WTC11 (cell line): ENCODE results near the gene LRRC1. TPM values are rescaled to one million over a fixed set of nuclear protein-coding genes. Genes with fewer than 3 reads are reported as not detected.
A peak's percentile ranks its signal among the peaks of the same experiment; 100 is the strongest.

ENCODE experiments used
- ATAC-seq: fragments of 200-7000 bp; cut with Tn5 transposase; 2 replicates; pipeline ENCODE4 v1.10.0; 2021; ENCODE audit warnings: mild to moderate bottlenecking, moderate library complexity
- CTCF ChIA-PET: fragments of 300-600 bp; sonication (Branson Sonifier 250); formaldehyde crosslinking; loops from one replicate; lab custom pipeline; 2021; ENCODE audit warnings: antibody characterized with exemption; lab: Charles Lee
- POLR2A ChIA-PET: fragments of 350-600 bp; sonication (Branson Sonifier 250); formaldehyde crosslinking; loops from one replicate; lab custom pipeline; 2021; ENCODE audit warnings: antibody characterized with exemption; lab: Charles Lee
- DNase-seq: peaks from one replicate; pipeline ENCODE4 v3.0.0; 2021; ENCODE audit warnings: low spot score
- H3K27ac Mint-ChIP-seq: 2 replicates; pipeline ENCODE4 v1.8.0; 2021; ENCODE audit warnings: mixed read lengths
- H3K27me3 Mint-ChIP-seq: 2 replicates; pipeline ENCODE4 v1.8.0; 2021; ENCODE audit warnings: low read depth, mild to moderate bottlenecking, moderate library complexity, mixed read lengths
- H3K36me3 Mint-ChIP-seq: 2 replicates; pipeline ENCODE4 v1.8.0; 2021; ENCODE audit warnings: mixed read lengths
- H3K4me1 Mint-ChIP-seq: 2 replicates; pipeline ENCODE4 v1.8.0; 2022; ENCODE audit warnings: mixed read lengths
- H3K4me3 Mint-ChIP-seq: 2 replicates; pipeline ENCODE4 v1.8.0; 2021; ENCODE audit warnings: mild to moderate bottlenecking, moderate library complexity, mixed read lengths
- H3K9me3 Mint-ChIP-seq: 2 replicates; pipeline ENCODE4 v1.8.0; 2021; ENCODE audit warnings: mixed read lengths
- ARID4B ChIP-seq: sonication (generic); formaldehyde crosslinking; IDR thresholded peaks from 2 replicates; pipeline ENCODE4 v1.8.0; 2023; ENCODE audit warnings: missing genetic modification reagents, mild to moderate bottlenecking, borderline replicate concordance
- CBFB ChIP-seq: sonication (generic); formaldehyde crosslinking; IDR thresholded peaks from 2 replicates; pipeline ENCODE4 v1.8.1; 2022; ENCODE audit warnings: mild to moderate bottlenecking, low read depth, missing genetic modification reagents
- ELF4 ChIP-seq: sonication (generic); formaldehyde crosslinking; IDR thresholded peaks from 2 replicates; pipeline ENCODE4 v1.8.1; 2022; ENCODE audit warnings: low read depth, mild to moderate bottlenecking, moderate library complexity, missing genetic modification reagents
- FOXK1 ChIP-seq: sonication (generic); formaldehyde crosslinking; IDR thresholded peaks from 2 replicates; pipeline ENCODE4 v1.8.0; 2022; ENCODE audit warnings: mild to moderate bottlenecking, moderate library complexity, missing genetic modification reagents
- FOXP4 ChIP-seq: sonication (generic); formaldehyde crosslinking; IDR thresholded peaks from 2 replicates; pipeline ENCODE4 v1.8.0; 2022; ENCODE audit warnings: mild to moderate bottlenecking, missing genetic modification reagents
- GRHL2 ChIP-seq: fragments of 250-450 bp; sonication (Bioruptor Pico); IDR thresholded peaks from 2 replicates; pipeline ENCODE4 v1.8.0; 2022; ENCODE audit warnings: mild to moderate bottlenecking, moderate library complexity; ENCODE audit not compliant: insufficient replicate concordance, severe bottlenecking
- HMGXB4 ChIP-seq: sonication (generic); formaldehyde crosslinking; IDR thresholded peaks from 2 replicates; pipeline ENCODE4 v1.8.1; 2023; ENCODE audit warnings: mild to moderate bottlenecking, moderate library complexity, missing genetic modification reagents
- MYBL2 ChIP-seq: sonication (generic); formaldehyde crosslinking; IDR thresholded peaks from 2 replicates; pipeline ENCODE4 v1.8.1; 2023; ENCODE audit warnings: mild to moderate bottlenecking, moderate library complexity, missing genetic modification reagents
- NFE2L1 ChIP-seq: sonication (generic); formaldehyde crosslinking; IDR thresholded peaks from 2 replicates; pipeline ENCODE4 v1.8.1; 2023; ENCODE audit warnings: missing genetic modification reagents
- NFYB ChIP-seq: sonication (generic); formaldehyde crosslinking; conservative IDR thresholded peaks from 2 replicates; pipeline ENCODE4 v1.8.0; 2022; ENCODE audit warnings: low read depth, missing genetic modification reagents
- NR1H2 ChIP-seq: sonication (generic); formaldehyde crosslinking; IDR thresholded peaks from 2 replicates; pipeline ENCODE4 v1.9.0; 2021; ENCODE audit warnings: mild to moderate bottlenecking, moderate library complexity, missing genetic modification reagents
- RORB ChIP-seq: fragments of 250-450 bp; sonication (Bioruptor Pico); IDR thresholded peaks from 2 replicates; pipeline ENCODE4 v1.9.0; 2021; ENCODE audit warnings: mild to moderate bottlenecking
- SMAD3 ChIP-seq: sonication (generic); formaldehyde crosslinking; IDR thresholded peaks from 2 replicates; pipeline ENCODE4 v1.8.0; 2022; ENCODE audit warnings: missing genetic modification reagents, mild to moderate bottlenecking, borderline replicate concordance
- STAT6 ChIP-seq: sonication (generic); formaldehyde crosslinking; conservative IDR thresholded peaks from 2 replicates; pipeline ENCODE4 v1.8.1; 2023; ENCODE audit warnings: mild to moderate bottlenecking, low read depth, missing genetic modification reagents, moderate library complexity
- ZNF396 ChIP-seq: fragments of 250-450 bp; sonication (Bioruptor Pico); IDR thresholded peaks from 2 replicates; pipeline ENCODE4 v1.8.0; 2021; ENCODE audit warnings: mild to moderate bottlenecking, moderate library complexity, borderline replicate concordance
- ZNF425 ChIP-seq: fragments of 250-450 bp; sonication (Bioruptor Pico); conservative IDR thresholded peaks from 2 replicates; pipeline ENCODE4 v1.9.0; 2021; ENCODE audit warnings: mild to moderate bottlenecking
- total RNA-seq: library from RNA; stranded (reverse); gene quantifications from 3 replicates; pipeline ENCODE4 v1.2.3, GENCODE V29; 2021

Gene LRRC1
- total RNA-seq, 1 experiment from 2014 or later = 12.7 TPM

- no peak for TF ChIP-seq STAT6
Observed at GRCh38 chr6:53825532-53826321, 30.9 kb downstream of the LRRC1 start (continued).

GRCh38 chr6:53827531-53827930, 32.7 kb downstream of the LRRC1 start:
- Mint-ChIP-seq H3K27ac (peak overlapping the region; percentile 14; the same call in 1 of the 2 replicates), H3K4me3 (no peak overlapping the region), H3K9me3 (no peaks in the 10 kb centered on the region), H3K4me1 (peaks cover 65% of the 10 kb centered on the region), H3K36me3 (no peaks in the 10 kb centered on the region), H3K27me3 (no peaks in the 10 kb centered on the region)
- CTCF ChIA-PET = interaction anchor here (1.3 kb wide), 1 partner anchor 92 kb away, joined by 3 read pairs; no protein-coding TSS in a partner anchor
- TF ChIP-seq HMGXB4 (CRISPR knock-in tag) = no peak
- no peak for TF ChIP-seq ELF4 (CRISPR knock-in tag)
- no peak for TF ChIP-seq SMAD3
- no peak for TF ChIP-seq NFYB
- TF ChIP-seq ARID4B = no peak
- TF ChIP-seq FOXK1 = no peak
- TF ChIP-seq ZNF396 (CRISPR knock-in tag) = no peak
- TF ChIP-seq GRHL2 = no peak
- TF ChIP-seq NR1H2 (CRISPR knock-in tag) = no peak
- DNase-seq (no peak), ATAC-seq (no peak)
- POLR2A ChIA-PET = interaction anchor here (0.7 kb wide), 1 partner anchor 27 kb away, joined by 8 read pairs; no protein-coding TSS in a partner anchor

- Mint-ChIP-seq H3K36me3 (no peaks in the 10 kb centered on the region), H3K9me3 (no peaks in the 10 kb centered on the region), H3K27me3 (no peaks in the 10 kb centered on the region), H3K4me3 (no peak overlapping the region), H3K27ac (peak overlapping the region; percentile 25; the same call in 1 of the 2 replicates), H3K4me1 (peaks cover 63% of the 10 kb centered on the region)
- ChIA-PET CTCF (interaction anchor here (1.3 kb wide), 1 partner anchor 93 kb away, joined by 3 read pairs; no protein-coding TSS in a partner anchor), POLR2A (interaction anchor here (0.7 kb wide), 2 partner anchors 26 to 66 kb away, joined by 3 to 8 read pairs; no protein-coding TSS in a partner anchor)
- no peak for ATAC-seq
- no peak for TF ChIP-seq ZNF425 (CRISPR knock-in tag)
- TF ChIP-seq ZNF396 (CRISPR knock-in tag) = no peak
- TF ChIP-seq RORB (CRISPR knock-in tag) = no peak
- TF ChIP-seq NFE2L1 (CRISPR knock-in tag) = no peak
- no peak for TF ChIP-seq FOXP4 (CRISPR knock-in tag)
- no peak for TF ChIP-seq MYBL2
- no peak for TF ChIP-seq CBFB
- DNase-seq = no peak
Observed at GRCh38 chr6:53828215-53828614, 33.4 kb downstream of the LRRC1 start.
